Nephron (organoid): ENCODE results near the gene UHRF1.

Experiments
- H3K27ac Mint-ChIP-seq, 3 experiments: 2 replicates each; pipeline ENCODE4 v1.8.0; 2020; ENCODE audit warnings: mixed read lengths in 3 of 3, mild to moderate bottlenecking in 2 of 3, moderate library complexity in 1 of 3
- H3K27me3 Mint-ChIP-seq: 2 replicates; pipeline ENCODE4 v1.8.0; 2021; ENCODE audit warnings: low read depth, mild to moderate bottlenecking, moderate library complexity, mixed read lengths
- H3K36me3 Mint-ChIP-seq: 2 replicates; pipeline ENCODE4 v1.8.0; 2020; ENCODE audit warnings: low read depth, mixed read lengths
- H3K4me1 Mint-ChIP-seq: 2 replicates; pipeline ENCODE4 v1.8.0; 2020; ENCODE audit warnings: mixed read lengths
- H3K4me3 Mint-ChIP-seq, 3 experiments: 2 replicates each; pipeline ENCODE4 v1.8.0; 2020; ENCODE audit warnings: mild to moderate bottlenecking in 3 of 3, mixed read lengths in 3 of 3, moderate library complexity in 2 of 3
- H3K9me3 Mint-ChIP-seq: 2 replicates; pipeline ENCODE4 v1.8.0; 2020; ENCODE audit warnings: mixed read lengths
- TF ChIP-seq, protein P1 (sequence below), 3 experiments: fragments of 200-600 bp; sonication (generic); IDR thresholded peaks; one replicate each; pipeline ENCODE4 v1.5.0; 2021; ENCODE audit warnings: antibody characterized with exemption in 3 of 3; ENCODE audit not compliant: unreplicated experiment in 3 of 3

The UHRF1 gene

DNA sequence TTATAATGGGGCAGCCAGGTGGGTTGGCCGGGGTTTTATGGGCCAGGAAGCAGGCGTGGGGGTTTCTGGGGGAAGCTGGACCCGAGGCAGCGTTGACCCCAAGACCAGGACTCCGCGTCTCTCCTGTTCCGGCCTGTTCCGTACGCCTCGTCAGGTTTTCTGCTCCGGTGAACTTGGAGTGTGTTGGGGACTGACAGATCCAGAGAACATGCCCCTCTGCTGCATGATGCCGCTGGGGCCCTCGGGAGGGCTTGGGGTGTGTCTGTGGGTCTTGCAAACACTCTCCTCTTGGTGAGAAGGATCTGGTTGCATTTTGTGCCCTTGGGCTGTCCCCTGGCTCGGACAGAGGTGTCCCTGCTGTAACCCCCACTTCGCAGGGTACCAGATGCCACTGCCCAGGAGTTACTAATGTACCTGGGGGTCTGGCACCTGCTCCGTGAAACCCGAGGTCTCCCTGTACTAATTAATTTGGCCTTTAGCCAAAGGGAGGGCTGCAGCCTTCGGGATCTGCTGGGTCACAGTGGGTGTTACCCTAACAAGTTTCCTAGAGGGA lies 75.2 kb downstream of the UHRF1 start:
- Mint-ChIP-seq H3K4me1 (peaks cover 56% of the 10 kb centered on the region), H3K27ac (peak overlapping the region; percentile 64 to 81 (median 72)), H3K27me3 (no peaks in the 10 kb centered on the region), H3K4me3 (no peak overlapping the region), H3K36me3 (no peaks in the 10 kb centered on the region), H3K9me3 (no peaks in the 10 kb centered on the region)
- TF ChIP-seq, protein P1, sequence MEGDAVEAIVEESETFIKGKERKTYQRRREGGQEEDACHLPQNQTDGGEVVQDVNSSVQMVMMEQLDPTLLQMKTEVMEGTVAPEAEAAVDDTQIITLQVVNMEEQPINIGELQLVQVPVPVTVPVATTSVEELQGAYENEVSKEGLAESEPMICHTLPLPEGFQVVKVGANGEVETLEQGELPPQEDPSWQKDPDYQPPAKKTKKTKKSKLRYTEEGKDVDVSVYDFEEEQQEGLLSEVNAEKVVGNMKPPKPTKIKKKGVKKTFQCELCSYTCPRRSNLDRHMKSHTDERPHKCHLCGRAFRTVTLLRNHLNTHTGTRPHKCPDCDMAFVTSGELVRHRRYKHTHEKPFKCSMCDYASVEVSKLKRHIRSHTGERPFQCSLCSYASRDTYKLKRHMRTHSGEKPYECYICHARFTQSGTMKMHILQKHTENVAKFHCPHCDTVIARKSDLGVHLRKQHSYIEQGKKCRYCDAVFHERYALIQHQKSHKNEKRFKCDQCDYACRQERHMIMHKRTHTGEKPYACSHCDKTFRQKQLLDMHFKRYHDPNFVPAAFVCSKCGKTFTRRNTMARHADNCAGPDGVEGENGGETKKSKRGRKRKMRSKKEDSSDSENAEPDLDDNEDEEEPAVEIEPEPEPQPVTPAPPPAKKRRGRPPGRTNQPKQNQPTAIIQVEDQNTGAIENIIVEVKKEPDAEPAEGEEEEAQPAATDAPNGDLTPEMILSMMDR (IDR thresholded peaks at IDR 0.05; ENCODE audit: unreplicated experiment in 3 of 3) = no peak

- Mint-ChIP-seq H3K4me3 (no peak overlapping the region), H3K4me1 (peaks cover 60% of the 10 kb centered on the region), H3K27ac (peak overlapping the region; percentile 49 to 88 (median 79)), H3K27me3 (no peaks in the 10 kb centered on the region), H3K36me3 (no peaks in the 10 kb centered on the region), H3K9me3 (no peaks in the 10 kb centered on the region)
- TF ChIP-seq, protein P1 (IDR thresholded peaks at IDR 0.05; ENCODE audit: unreplicated experiment in 3 of 3) = no peak
Observed at GRCh38 chr19:4985551-4985991, 76.3 kb downstream of the UHRF1 start.

DNA sequence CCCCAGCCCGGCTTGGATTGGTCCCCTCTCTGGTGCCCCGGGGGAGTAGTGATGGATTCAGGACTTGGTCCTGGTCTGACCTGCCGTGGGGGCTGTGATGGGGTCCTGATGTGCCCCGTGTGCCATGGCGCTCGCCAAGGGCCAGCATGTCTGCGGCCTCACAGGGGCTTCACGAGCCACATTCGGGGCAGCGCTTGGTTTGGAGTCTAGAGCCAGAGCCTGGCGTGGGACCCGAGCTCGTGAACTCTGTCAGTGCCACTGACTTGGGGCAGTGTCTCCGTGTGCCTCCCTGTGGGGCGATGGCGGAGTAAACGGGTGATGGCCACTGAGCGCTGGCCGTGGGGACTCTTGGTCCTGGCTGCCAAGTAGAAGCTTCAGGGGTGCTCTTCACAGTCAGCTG lies 76.8 kb downstream of the UHRF1 start:
- Mint-ChIP-seq H3K4me1 (peaks cover 60% of the 10 kb centered on the region), H3K27ac (peak overlapping the region; percentile 49 to 88 (median 79)), H3K4me3 (no peak overlapping the region), H3K9me3 (no peaks in the 10 kb centered on the region), H3K27me3 (no peaks in the 10 kb centered on the region), H3K36me3 (no peaks in the 10 kb centered on the region)
- TF ChIP-seq, protein P1 (IDR thresholded peaks at IDR 0.05; ENCODE audit: unreplicated experiment in 3 of 3) = no peak

GRCh38 chr19:4986471-4986891 lies 77.2 kb downstream of the UHRF1 start:
- TF ChIP-seq, protein P1 (IDR thresholded peaks at IDR 0.05; ENCODE audit: unreplicated experiment in 3 of 3) = no peak
- Mint-ChIP-seq H3K36me3 (peaks cover 1% of the 10 kb centered on the region), H3K27me3 (no peaks in the 10 kb centered on the region), H3K4me3 (no peak overlapping the region), H3K27ac (no peak overlapping the region), H3K4me1 (peaks cover 60% of the 10 kb centered on the region), H3K9me3 (no peaks in the 10 kb centered on the region)

GRCh38 chr19:4987256-4987655 lies 78.0 kb downstream of the UHRF1 start:
- Mint-ChIP-seq H3K4me3 (peak overlapping the region; percentile 25 to 58 (median 28)), H3K4me1 (peaks cover 60% of the 10 kb centered on the region), H3K27ac (peak overlapping the region; percentile 4 to 61 (median 24)), H3K9me3 (no peaks in the 10 kb centered on the region), H3K36me3 (peaks cover 9% of the 10 kb centered on the region), H3K27me3 (no peaks in the 10 kb centered on the region)
- TF ChIP-seq, protein P1 (IDR thresholded peaks at IDR 0.05; ENCODE audit: unreplicated experiment in 3 of 3) = no peak
